Body of pancreas (tissue), 4 donors: Measurements from ENCODE around the gene GNPTG. TPM values are rescaled to one million over a fixed set of nuclear protein-coding genes. Genes with fewer than 3 reads are reported as not detected.

Experiments
- ATAC-seq: fragments of 150-250 bp; one replicate; pipeline ENCODE4 v1.9.1; 2016
- DNase-seq, 4 donors: peaks; one replicate each; pipeline ENCODE4 v3.0.0-alpha.2; 2019
- H3K27ac ChIP-seq, 4 donors: fragments of 200-600 bp; sonication (generic); 1 replicate in 3 of 4; 2 replicates in 1 of 4; pipeline versions ENCODE4 v1.5.1 to v1.6.1; 2016 to 2019; ENCODE audit warnings: mild to moderate bottlenecking in 1 of 4, mixed read lengths in 1 of 4, moderate library complexity in 1 of 4
- H3K27me3 ChIP-seq, 2 donors: fragments of 200-600 bp; sonication (generic); one replicate each; pipeline ENCODE4 v1.6.0; 2016; ENCODE audit warnings: mild to moderate bottlenecking in 1 of 2
- H3K36me3 ChIP-seq, 2 donors: fragments of 200-600 bp; sonication (generic); replicated peaks in 1 of 2; 2 replicates each; pipeline ENCODE4 v1.5.1; 2016; ENCODE audit warnings: low read depth in 2 of 2; ENCODE audit not compliant: insufficient read depth in 1 of 2
- H3K4me1 ChIP-seq: fragments of 200-600 bp; sonication (generic); one replicate; pipeline ENCODE4 v1.6.0; 2016
- H3K4me3 ChIP-seq, 2 donors: fragments of 200-600 bp; sonication (generic); 1 replicate in 1 of 2; 2 replicates in 1 of 2; pipeline ENCODE4 v1.5.1; 2016 to 2019
- H3K9me3 ChIP-seq, 3 donors: fragments of 200-600 bp; sonication (generic); 1 replicate in 2 of 3; 2 replicates in 1 of 3; pipeline ENCODE4 v1.5.1; 2016
- CTCF ChIP-seq, 7 experiments: fragments of 450-650 bp in 4 of 7; fragments of 200-600 bp in 3 of 7; sonication (generic) in 3 of 7; IDR thresholded peaks; one replicate each; pipeline ENCODE4 v1.5.1; 2016 to 2019; ENCODE audit warnings: antibody characterized with exemption in 7 of 7
- POLR2A ChIP-seq, 3 donors: fragments of 450-650 bp; IDR thresholded peaks; one replicate each; pipeline ENCODE4 v1.6.1; 2016; ENCODE audit warnings: antibody characterized with exemption in 3 of 3, mild to moderate bottlenecking in 2 of 3
- WGBS, 2 donors: methylation state at CpG; one replicate each; pipeline ENCODE4 v1.1.5; 2017; 5-methylcytosine and 5-hydroxymethylcytosine counted together
- intact Hi-C: fragments of 100-400 bp; cut with DNase I; formaldehyde crosslinking; loops from one replicate; pipeline ENCODE4 v1.15.1; 2023
- total RNA-seq, 2 donors: library from RNA; depleted of rRNA; stranded (reverse); fragments of >200 nt; gene quantifications; one replicate each; pipeline ENCODE4 v1.1.0, GENCODE V29; 2016

The GNPTG gene
- total RNA-seq, 2 donors from 2014 or later: 38.1 to 98.2 TPM

GRCh38 chr16:1311738-1312466, 39.8 kb upstream of the GNPTG start:
- 25 to 56% methylated on average over 14 to 32 of the region's 35 CpGs for WGBS, 2 donors
- DNase-seq: no peak
- Histone ChIP-seq H3K9me3 (no peaks in the 10 kb centered on the region), H3K36me3 (peaks cover 12 to 26% of the 10 kb centered on the region in 2 donors), H3K4me3 (no peak overlapping the region), H3K27me3 (no peaks in the 10 kb centered on the region), H3K4me1 (peaks cover 28% of the 10 kb centered on the region), H3K27ac (no peak overlapping the region)
- intact Hi-C loops: no loop called here
- no peak for ATAC-seq
- TF ChIP-seq POLR2A (IDR thresholded peaks at IDR 0.05) (no peak), CTCF (IDR thresholded peaks at IDR 0.05) (no peak)

DNA sequence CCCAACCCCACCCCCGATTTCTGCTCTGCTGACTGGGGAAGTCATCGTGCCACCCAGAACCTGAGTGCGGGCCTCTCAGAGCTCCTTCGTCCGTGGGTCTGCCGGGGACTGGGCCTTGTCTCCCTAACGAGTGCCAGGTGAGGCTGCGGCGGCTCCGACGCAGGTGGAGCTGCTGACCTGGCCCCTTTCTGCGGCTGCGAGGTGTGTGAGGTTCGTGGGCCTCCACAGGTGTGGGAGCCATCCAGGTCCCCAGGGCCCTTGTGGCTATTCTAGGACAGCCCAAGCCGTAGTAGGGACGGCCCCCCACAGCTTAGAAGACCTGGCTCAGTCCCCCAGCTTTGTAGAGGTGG, 39.3 kb upstream of the GNPTG start:
- Histone ChIP-seq H3K9me3 (no peaks in the 10 kb centered on the region), H3K27ac (no peak overlapping the region), H3K4me3 (no peak overlapping the region), H3K36me3 (peaks cover 12 to 29% of the 10 kb centered on the region in 2 donors), H3K4me1 (peaks cover 28% of the 10 kb centered on the region), H3K27me3 (no peaks in the 10 kb centered on the region)
- 69 to 78% methylated on average over 13 to 16 of the region's 16 CpGs for WGBS, 2 donors
- TF ChIP-seq CTCF (IDR thresholded peaks at IDR 0.05): no peak
- TF ChIP-seq POLR2A (IDR thresholded peaks at IDR 0.05): no peak
- ATAC-seq (no peak), DNase-seq (no peak)
- intact Hi-C loops: no loop called here

DNA sequence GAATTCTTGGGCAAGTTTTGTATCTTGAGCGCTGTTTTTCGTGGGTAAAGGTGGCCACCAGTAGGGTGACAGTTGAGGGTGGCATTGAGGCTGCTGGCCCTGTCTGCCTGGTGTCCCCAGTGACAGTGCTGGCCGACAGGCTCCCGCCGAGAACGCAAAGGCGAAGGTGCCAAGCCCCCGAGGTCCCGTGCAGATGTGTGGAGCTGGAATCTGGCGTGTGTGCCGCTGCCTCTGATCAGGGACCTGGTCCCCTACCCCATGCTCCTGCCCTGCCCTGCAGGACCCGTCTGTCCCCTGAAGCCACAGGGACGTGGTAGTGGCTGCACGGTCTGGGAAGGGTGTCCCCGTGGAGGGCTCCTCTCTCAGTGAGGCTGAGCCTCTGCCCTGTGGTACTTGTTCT, 38.8 kb upstream of the GNPTG start:
- Histone ChIP-seq H3K4me1 (peaks cover 28% of the 10 kb centered on the region), H3K4me3 (no peak overlapping the region), H3K27me3 (no peaks in the 10 kb centered on the region), H3K36me3 (peaks cover 12 to 33% of the 10 kb centered on the region in 2 donors), H3K9me3 (no peaks in the 10 kb centered on the region), H3K27ac (no peak overlapping the region)
- whole genome bisulfite sequencing, 2 donors: 91 to 95% methylated on average over 4 to 15 of the region's 15 CpGs
- ATAC-seq (no peak), DNase-seq (no peak)
- no peak for TF ChIP-seq CTCF (IDR thresholded peaks at IDR 0.05)
- no peak for TF ChIP-seq POLR2A (IDR thresholded peaks at IDR 0.05)
- intact Hi-C loops: no loop called here

DNA sequence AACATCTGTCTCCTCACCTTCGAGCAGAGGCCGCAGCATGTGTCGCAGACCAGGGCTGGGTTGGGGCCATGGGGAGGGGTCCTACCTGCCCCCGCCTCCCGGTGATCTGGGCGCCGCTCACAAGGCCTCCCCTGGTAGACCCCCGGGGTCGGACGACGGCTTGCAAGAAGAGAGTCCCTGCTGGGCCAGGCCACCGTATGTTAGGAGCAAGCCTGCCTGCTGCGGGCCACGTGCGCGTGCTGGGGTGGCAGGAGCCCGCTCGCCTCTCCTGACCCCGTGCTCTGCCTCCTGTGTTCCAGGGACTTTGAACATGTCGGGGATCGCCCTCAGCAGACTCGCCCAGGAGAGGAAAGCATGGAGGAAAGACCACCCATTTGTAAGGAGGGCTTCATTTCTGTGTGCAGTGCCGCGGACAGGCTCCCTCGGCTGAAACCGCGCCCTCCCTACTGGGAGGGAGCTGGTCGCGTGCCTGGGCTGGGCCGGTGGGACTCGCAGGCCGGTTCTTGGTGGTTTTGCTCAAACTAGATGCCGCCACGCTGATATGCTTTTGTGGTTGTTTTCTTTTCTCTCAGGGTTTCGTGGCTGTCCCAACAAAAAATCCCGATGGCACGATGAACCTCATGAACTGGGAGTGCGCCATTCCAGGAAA, 37.9 kb upstream of the GNPTG start:
- no peaks in the 10 kb centered on the region for H3K9me3 ChIP-seq
- ATAC-seq: no peak
- peaks cover 28% of the 10 kb centered on the region for H3K4me1 ChIP-seq
- DNase-seq: no peak
- H3K36me3 ChIP-seq: peaks cover 18 to 42% of the 10 kb centered on the region in 2 donors
- intact Hi-C loops: no loop called here
- H3K27ac ChIP-seq: no peak overlapping the region
- 86 to 88% methylated on average over 31 to 35 of the region's 38 CpGs for WGBS, 2 donors
- no peak for TF ChIP-seq POLR2A (IDR thresholded peaks at IDR 0.05)
- no peak for TF ChIP-seq CTCF (IDR thresholded peaks at IDR 0.05)
- H3K27me3 ChIP-seq: no peaks in the 10 kb centered on the region
- H3K4me3 ChIP-seq: no peak overlapping the region
